Fibroblast of pulmonary artery (primary cell): Measurements from ENCODE around the gene PPFIA3.
"Not testable (repeated sequence)": the region's sequence is repeated elsewhere in the genome, so short reads cannot be mapped to it uniquely, and the experiment has no call there.

Experiments
- DNase-seq: peaks from one replicate; pipeline ENCODE4 v3.0.0-alpha.2; 2010; ENCODE audit warnings: low read depth
- H3K4me3 ChIP-seq: replicated peaks from 2 replicates; pipeline ENCODE4 v1.5.1; 2011; ENCODE audit warnings: low read depth, mild to moderate bottlenecking, control low read depth, low read length, moderate library complexity
- CTCF ChIP-seq: IDR thresholded peaks from 2 replicates; pipeline ENCODE4 v1.5.1; 2011; ENCODE audit warnings: mild to moderate bottlenecking, control low read depth, low read length, inconsistent platforms; ENCODE audit errors: missing control alignments

Gene PPFIA3

GRCh38 chr19:49135686-49136085 lies 16.3 kb downstream of the PPFIA3 start:
- no peak overlapping the region for H3K4me3 ChIP-seq
- no peak for DNase-seq
- no peak for TF ChIP-seq CTCF

- no peak for TF ChIP-seq CTCF
- H3K4me3 ChIP-seq = no peak overlapping the region
- DNase-seq = peak; percentile 39
Measured at GRCh38 chr19:49136771-49137171, 17.4 kb downstream of the PPFIA3 start.

GRCh38 chr19:49140951-49141350 lies 21.6 kb downstream of the PPFIA3 start:
- DNase-seq = no peak
- no peak overlapping the region for H3K4me3 ChIP-seq
- no peak for TF ChIP-seq CTCF

GRCh38 chr19:49141352-49141751 lies 22.0 kb downstream of the PPFIA3 start:
- no peak overlapping the region for H3K4me3 ChIP-seq
- no peak for DNase-seq
- TF ChIP-seq CTCF = no peak

GRCh38 chr19:49142866-49143335 lies 23.6 kb downstream of the PPFIA3 start:
- H3K4me3 ChIP-seq = peak overlapping the region; percentile 74

GRCh38 chr19:49145573-49146407 lies 26.4 kb downstream of the PPFIA3 start:
- peak; percentile 73 for TF ChIP-seq CTCF
- H3K4me3 ChIP-seq = peak overlapping the region; percentile 38

More at GRCh38 chr19:49142866-49143335, 23.6 kb downstream of the PPFIA3 start:
- no peak for TF ChIP-seq CTCF
- peak; percentile 92 for DNase-seq

GRCh38 chr19:49146408-49146770 lies 27.0 kb downstream of the PPFIA3 start:
- not testable (repeated sequence) for DNase-seq, H3K4me3 ChIP-seq

More at GRCh38 chr19:49145573-49146407, 26.4 kb downstream of the PPFIA3 start:
- DNase-seq = peak; percentile 78
